Measurements from ENCODE around the gene ZBTB1.

The ZBTB1 gene

DNA sequence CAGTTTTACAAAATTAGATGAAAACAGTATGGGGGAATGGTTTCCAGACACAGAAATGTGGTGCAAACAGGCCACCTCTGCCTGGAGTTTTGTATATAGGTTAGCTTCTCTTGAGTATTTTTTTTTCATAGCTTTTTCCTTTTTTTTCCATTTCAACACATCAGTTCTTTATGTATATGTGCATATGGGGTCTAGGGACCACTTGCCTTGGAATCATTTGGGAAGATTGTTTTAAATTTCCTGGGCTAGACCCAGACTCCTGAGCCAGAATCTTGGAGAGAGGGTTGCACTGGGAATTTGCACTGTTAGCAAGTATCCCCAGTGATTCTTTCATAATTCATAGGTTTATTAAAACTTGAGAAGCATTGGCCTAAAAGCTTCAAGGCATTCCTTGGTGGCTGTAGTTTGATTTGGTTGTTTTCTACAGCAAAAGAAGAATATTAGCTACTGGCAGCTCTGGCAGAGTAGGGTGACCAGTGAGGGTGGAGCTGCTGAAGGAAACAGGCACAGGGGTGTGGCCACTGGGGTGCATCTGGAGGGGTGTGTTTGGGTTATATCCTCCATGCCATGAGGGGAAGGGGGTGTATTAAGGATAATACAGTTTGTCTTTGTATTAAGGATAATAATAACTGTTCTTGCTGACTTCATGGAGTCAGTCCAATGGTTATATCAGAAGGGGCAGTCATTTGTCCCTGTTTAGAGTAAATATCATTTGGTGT is 68.0 kb downstream of the ZBTB1 start:
- no peak for DNase-seq (ENCODE audit: low spot score)

DNA sequence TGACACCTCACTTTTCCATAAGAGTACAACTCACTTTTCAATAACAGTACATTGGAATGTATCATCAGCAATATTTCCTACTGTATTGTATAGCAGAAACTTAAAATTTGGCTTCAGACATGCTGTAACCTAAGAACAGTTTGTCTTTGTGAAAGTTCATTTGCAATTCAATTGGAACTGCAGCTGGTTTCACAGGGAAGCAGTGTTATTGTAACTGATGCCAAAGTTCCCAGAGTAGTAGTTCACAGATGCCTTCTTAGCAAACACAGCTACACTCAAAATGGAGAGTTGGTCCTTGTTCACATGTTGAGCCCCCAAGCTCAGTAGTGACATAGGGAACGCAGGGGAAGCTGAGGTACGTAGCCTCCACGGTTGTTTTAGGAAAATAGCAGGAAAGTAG is 68.5 kb downstream of the ZBTB1 start:
- no peak for DNase-seq (ENCODE audit: low spot score)

All from CD4-positive, alpha-beta T cell treated with Interleukin-6 at 100 ng/mL for 8 hours (primary cell).